Astrocyte (in vitro differentiated cells and primary cell): ENCODE data around the gene HIKESHI.

ENCODE experiments used
- EZH2 ChIP-seq: IDR thresholded peaks from 2 replicates; pipeline ENCODE4 v1.6.1; 2012; ENCODE audit warnings: mild to moderate bottlenecking, low read length, inconsistent platforms; ENCODE audit not compliant: insufficient read depth
- TF ChIP-seq, protein P1 (sequence below): IDR thresholded peaks from 2 replicates; pipeline ENCODE4 v1.5.1; 2011; ENCODE audit warnings: low read depth, mild to moderate bottlenecking, inconsistent platforms, low read length, moderate library complexity; ENCODE audit not compliant: insufficient read depth

DNA sequence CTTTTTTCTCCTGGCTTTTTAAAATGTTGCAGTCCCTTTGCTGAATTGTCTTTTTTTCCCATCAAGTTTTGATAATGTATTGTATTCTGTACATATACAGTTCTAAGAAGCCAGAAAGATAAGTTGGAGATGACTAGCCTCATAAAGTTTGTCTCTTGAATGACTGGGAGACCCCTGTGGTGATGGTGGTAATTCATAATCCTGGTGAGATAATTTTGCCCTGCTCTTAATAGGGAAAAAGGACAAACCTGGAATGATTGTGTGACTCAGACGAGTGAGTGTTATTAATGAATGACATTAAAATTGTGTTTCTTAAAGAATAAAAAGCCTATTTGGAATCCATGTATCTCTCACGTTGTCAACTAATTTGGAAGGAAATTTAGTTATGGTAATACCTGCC, 1.2 kb downstream of the HIKESHI start:
- TF ChIP-seq, protein P1, sequence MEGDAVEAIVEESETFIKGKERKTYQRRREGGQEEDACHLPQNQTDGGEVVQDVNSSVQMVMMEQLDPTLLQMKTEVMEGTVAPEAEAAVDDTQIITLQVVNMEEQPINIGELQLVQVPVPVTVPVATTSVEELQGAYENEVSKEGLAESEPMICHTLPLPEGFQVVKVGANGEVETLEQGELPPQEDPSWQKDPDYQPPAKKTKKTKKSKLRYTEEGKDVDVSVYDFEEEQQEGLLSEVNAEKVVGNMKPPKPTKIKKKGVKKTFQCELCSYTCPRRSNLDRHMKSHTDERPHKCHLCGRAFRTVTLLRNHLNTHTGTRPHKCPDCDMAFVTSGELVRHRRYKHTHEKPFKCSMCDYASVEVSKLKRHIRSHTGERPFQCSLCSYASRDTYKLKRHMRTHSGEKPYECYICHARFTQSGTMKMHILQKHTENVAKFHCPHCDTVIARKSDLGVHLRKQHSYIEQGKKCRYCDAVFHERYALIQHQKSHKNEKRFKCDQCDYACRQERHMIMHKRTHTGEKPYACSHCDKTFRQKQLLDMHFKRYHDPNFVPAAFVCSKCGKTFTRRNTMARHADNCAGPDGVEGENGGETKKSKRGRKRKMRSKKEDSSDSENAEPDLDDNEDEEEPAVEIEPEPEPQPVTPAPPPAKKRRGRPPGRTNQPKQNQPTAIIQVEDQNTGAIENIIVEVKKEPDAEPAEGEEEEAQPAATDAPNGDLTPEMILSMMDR = no peak
- no peak for TF ChIP-seq EZH2
